ENCODE measurements around the gene MYH7. TPM values are rescaled to one million over a fixed set of nuclear protein-coding genes. Genes with fewer than 3 reads are reported as not detected.

Gene MYH7
- polyA plus RNA-seq, 1 donor from 2014 or later = 0.12 TPM

- no peak overlapping the region for H3K4me2 ChIP-seq (ENCODE audit: low read length)
- no peaks in the 10 kb centered on the region for H3K27me3 ChIP-seq (ENCODE audit: insufficient read depth, low read depth, low read length)
- TF ChIP-seq SMC3 (conservative IDR thresholded peaks at IDR 0.05; ENCODE audit: poor library complexity) = no peak
- TF ChIP-seq CTCF (IDR thresholded peaks at IDR 0.05; ENCODE audit: poor library complexity, severe bottlenecking) = no peak
- TF ChIP-seq TAF1 (IDR thresholded peaks at IDR 0.05; ENCODE audit: low read depth) = no peak
- H3F3A ChIP-seq (ENCODE audit: insufficient read depth, low read length, poor library complexity, severe bottlenecking) = no peaks in the 10 kb centered on the region
- no peak overlapping the region for H3K27ac ChIP-seq (ENCODE audit: low read length)
- no peak overlapping the region for H3K9ac ChIP-seq (ENCODE audit: low read length)
- no peak overlapping the region for H3K4me3 ChIP-seq (ENCODE audit: low read length)
- H2AFZ ChIP-seq (ENCODE audit: low read depth, low read length) = no peak overlapping the region
- no peaks in the 10 kb centered on the region for H3K36me3 ChIP-seq (ENCODE audit: insufficient read depth, low read length)
- no peaks in the 10 kb centered on the region for H4K20me1 ChIP-seq (ENCODE audit: insufficient read depth)
- no peaks in the 10 kb centered on the region for H3K79me2 ChIP-seq (replicated peaks; ENCODE audit: insufficient read depth, low read length)
- H3K9me2 ChIP-seq (ENCODE audit: insufficient read depth, low read length) = no peaks in the 10 kb centered on the region
- H3K9me3 ChIP-seq (ENCODE audit: low read length) = no peaks in the 10 kb centered on the region
Measured at GRCh38 chr14:23380976-23381375, 54.5 kb downstream of the MYH7 start.

GRCh38 chr14:23380197-23380914, 55.1 kb downstream of the MYH7 start:
- H3K9me2 ChIP-seq (ENCODE audit: insufficient read depth, low read length) = no peaks in the 10 kb centered on the region
- H2AFZ ChIP-seq (ENCODE audit: low read depth, low read length) = no peak overlapping the region
- H3K36me3 ChIP-seq (ENCODE audit: insufficient read depth, low read length) = no peaks in the 10 kb centered on the region
- H4K20me1 ChIP-seq (ENCODE audit: insufficient read depth) = no peaks in the 10 kb centered on the region
- TF ChIP-seq TAF1 (IDR thresholded peaks at IDR 0.05; ENCODE audit: low read depth) = no peak
- peak; percentile 4 for TF ChIP-seq CTCF (IDR thresholded peaks at IDR 0.05; ENCODE audit: poor library complexity, severe bottlenecking)
- no peaks in the 10 kb centered on the region for H3K27me3 ChIP-seq (ENCODE audit: insufficient read depth, low read depth, low read length)
- no peak overlapping the region for H3K4me3 ChIP-seq (ENCODE audit: low read length)
- no peak overlapping the region for H3K9ac ChIP-seq (ENCODE audit: low read length)
- H3K27ac ChIP-seq (ENCODE audit: low read length) = no peak overlapping the region
- no peaks in the 10 kb centered on the region for H3K79me2 ChIP-seq (replicated peaks; ENCODE audit: insufficient read depth, low read length)
- no peak overlapping the region for H3K4me2 ChIP-seq (ENCODE audit: low read length)
- H3F3A ChIP-seq (ENCODE audit: insufficient read depth, low read length, poor library complexity, severe bottlenecking) = no peaks in the 10 kb centered on the region
- H3K9me3 ChIP-seq (ENCODE audit: low read length) = no peaks in the 10 kb centered on the region

- Histone ChIP-seq H2AFZ (ENCODE audit: low read depth, low read length) (no peak overlapping the region), H3K36me3 (ENCODE audit: insufficient read depth, low read length) (no peaks in the 10 kb centered on the region), H3K27me3 (ENCODE audit: insufficient read depth, low read depth, low read length) (no peaks in the 10 kb centered on the region), H3K9me2 (ENCODE audit: insufficient read depth, low read length) (no peaks in the 10 kb centered on the region), H3K9ac (ENCODE audit: low read length) (no peak overlapping the region), H4K20me1 (ENCODE audit: insufficient read depth) (no peaks in the 10 kb centered on the region), H3F3A (ENCODE audit: insufficient read depth, low read length, poor library complexity, severe bottlenecking) (no peaks in the 10 kb centered on the region), H3K4me2 (ENCODE audit: low read length) (no peak overlapping the region), H3K27ac (ENCODE audit: low read length) (no peak overlapping the region), H3K79me2 (replicated peaks; ENCODE audit: insufficient read depth, low read length) (no peaks in the 10 kb centered on the region), H3K4me3 (ENCODE audit: low read length) (no peak overlapping the region), H3K9me3 (ENCODE audit: low read length) (no peaks in the 10 kb centered on the region)
- no peak for TF ChIP-seq TAF1 (IDR thresholded peaks at IDR 0.05; ENCODE audit: low read depth)
- no peak for TF ChIP-seq POLR2AphosphoS5 (IDR thresholded peaks at IDR 0.05)
- peak; percentile 37 for TF ChIP-seq CTCF (IDR thresholded peaks at IDR 0.05; ENCODE audit: poor library complexity, severe bottlenecking)
- TF ChIP-seq EZH2 (IDR thresholded peaks at IDR 0.05; ENCODE audit: borderline replicate concordance, insufficient read depth, low read length, poor library complexity, severe bottlenecking) = no peak
- peak; percentile 21 for TF ChIP-seq RAD21 (conservative IDR thresholded peaks at IDR 0.05)
Measured at GRCh38 chr14:23379366-23380196, 55.9 kb downstream of the MYH7 start.

Data from neural cell (in vitro differentiated cells).